Right atrium auricular region (tissue), 2 donors: ENCODE data around the gene DHCR7. TPM values are rescaled to one million over a fixed set of nuclear protein-coding genes. Genes with fewer than 3 reads are reported as not detected.

Source experiments
- DNase-seq: peaks from one replicate; pipeline ENCODE4 v3.0.0-alpha.2; 2019; ENCODE audit warnings: low spot score
- H3K27ac ChIP-seq, 2 donors: fragments of 200-600 bp; sonication (generic); 1 replicate in 1 of 2; 2 replicates in 1 of 2; pipeline ENCODE4 v1.5.1; 2016 to 2019
- H3K27me3 ChIP-seq, 2 donors: fragments of 200-600 bp; sonication (generic); one replicate each; pipeline versions ENCODE4 v1.5.1 to v1.6.0; 2017 to 2019
- H3K36me3 ChIP-seq: fragments of 200-600 bp; sonication (generic); one replicate; pipeline ENCODE4 v1.5.1; 2016
- H3K4me1 ChIP-seq, 2 donors: fragments of 200-600 bp; sonication (generic); one replicate each; pipeline versions ENCODE4 v1.5.1 to v1.6.0; 2017 to 2019
- H3K4me3 ChIP-seq, 2 donors: fragments of 200-600 bp; sonication (generic); 1 replicate in 1 of 2; 2 replicates in 1 of 2; pipeline ENCODE4 v1.5.1; 2017 to 2019; ENCODE audit warnings: mild to moderate bottlenecking in 1 of 2, moderate library complexity in 1 of 2
- H3K9me3 ChIP-seq, 2 donors: fragments of 200-600 bp; sonication (generic); one replicate each; pipeline ENCODE4 v1.5.1; 2019
- CTCF ChIP-seq, 2 donors: fragments of 200-600 bp; sonication (generic); IDR thresholded peaks; one replicate each; pipeline ENCODE4 v1.5.1; 2019; ENCODE audit warnings: antibody characterized with exemption in 2 of 2
- total RNA-seq, 2 donors: library from RNA; depleted of rRNA; stranded (reverse); fragments of >200 nt; gene quantifications; one replicate each; pipeline ENCODE4 v1.1.0, GENCODE V29; 2016

Gene DHCR7
- total RNA-seq, 2 donors from 2014 or later, result 26.8 to 37.6 TPM

- no peaks in the 10 kb centered on the region for H3K27me3 ChIP-seq
- no peak overlapping the region for H3K27ac ChIP-seq
- TF ChIP-seq CTCF (IDR thresholded peaks at IDR 0.05), result no peak
- no peaks in the 10 kb centered on the region for H3K4me1 ChIP-seq
- H3K9me3 ChIP-seq, result no peaks in the 10 kb centered on the region
- H3K36me3 ChIP-seq, result no peaks in the 10 kb centered on the region
- H3K4me3 ChIP-seq, result no peak overlapping the region
- DNase-seq, result no peak
Observed at GRCh38 chr11:71395263-71395560, 53.0 kb downstream of the DHCR7 start.

- TF ChIP-seq CTCF (IDR thresholded peaks at IDR 0.05), result no peak
- Histone ChIP-seq H3K27ac (no peak overlapping the region), H3K27me3 (no peaks in the 10 kb centered on the region), H3K4me1 (no peaks in the 10 kb centered on the region), H3K36me3 (no peaks in the 10 kb centered on the region), H3K4me3 (no peak overlapping the region), H3K9me3 (no peaks in the 10 kb centered on the region)
- DNase-seq, result no peak
Observed at GRCh38 chr11:71393283-71393682, 54.9 kb downstream of the DHCR7 start.

DNA sequence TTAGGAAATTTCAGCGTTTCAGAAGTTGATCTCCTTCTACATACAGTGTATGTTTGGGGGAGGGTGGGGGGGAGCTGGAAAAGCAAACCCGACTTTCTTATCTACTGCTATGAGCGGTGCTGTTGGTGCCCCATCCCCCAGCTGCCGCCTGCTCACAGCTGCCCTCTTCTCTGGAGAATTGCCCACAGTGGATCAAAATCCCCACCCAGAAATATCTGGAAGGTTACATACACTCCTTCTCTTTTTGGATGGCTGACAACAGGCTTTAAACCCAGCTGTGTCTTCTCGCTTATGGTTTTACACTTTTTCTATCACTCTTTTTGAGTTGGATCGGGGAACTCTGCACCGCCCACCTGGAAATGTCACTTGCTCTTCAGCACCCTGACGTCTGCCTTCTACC is 56.4 kb downstream of the DHCR7 start:
- Histone ChIP-seq H3K27me3 (no peaks in the 10 kb centered on the region), H3K27ac (no peak overlapping the region), H3K9me3 (no peaks in the 10 kb centered on the region), H3K4me3 (no peak overlapping the region), H3K4me1 (no peaks in the 10 kb centered on the region), H3K36me3 (no peaks in the 10 kb centered on the region)
- no peak for DNase-seq
- no peak for TF ChIP-seq CTCF (IDR thresholded peaks at IDR 0.05)

DNA sequence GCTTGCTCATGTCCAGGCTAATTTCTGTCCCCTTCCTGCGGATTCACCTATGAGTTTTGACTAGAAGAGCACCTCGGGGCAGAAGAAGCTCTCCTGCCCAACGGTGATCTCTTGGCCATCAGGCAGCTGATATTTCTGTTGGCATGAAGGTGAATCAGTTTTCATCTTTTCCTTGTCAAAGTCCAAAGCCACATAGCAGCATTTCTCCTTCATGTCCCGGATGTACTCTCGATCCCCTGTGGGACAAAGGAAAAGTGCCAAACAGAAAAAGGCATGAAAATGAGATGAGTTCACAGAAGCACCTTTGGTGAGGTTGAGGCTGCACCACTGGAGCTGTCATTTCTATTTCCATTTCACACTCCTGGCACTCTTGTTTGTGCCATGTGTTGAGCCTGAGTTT is 56.8 kb downstream of the DHCR7 start:
- no peak for DNase-seq
- no peak for TF ChIP-seq CTCF (IDR thresholded peaks at IDR 0.05)
- Histone ChIP-seq H3K9me3 (no peaks in the 10 kb centered on the region), H3K36me3 (no peaks in the 10 kb centered on the region), H3K4me1 (no peaks in the 10 kb centered on the region), H3K4me3 (no peak overlapping the region), H3K27ac (no peak overlapping the region), H3K27me3 (no peaks in the 10 kb centered on the region)

GRCh38 chr11:71388637-71389235 is 59.5 kb downstream of the DHCR7 start:
- H3K27me3 ChIP-seq, result no peaks in the 10 kb centered on the region
- H3K4me1 ChIP-seq, result no peaks in the 10 kb centered on the region
- H3K36me3 ChIP-seq, result no peaks in the 10 kb centered on the region
- H3K9me3 ChIP-seq, result no peaks in the 10 kb centered on the region
- H3K4me3 ChIP-seq, result no peak overlapping the region
- TF ChIP-seq CTCF (IDR thresholded peaks at IDR 0.05), result no peak
- no peak overlapping the region for H3K27ac ChIP-seq
- no peak for DNase-seq
